BJ (cell line): ENCODE results near the gene HHLA2. TPM values are rescaled to one million over a fixed set of nuclear protein-coding genes. Genes with fewer than 3 reads are reported as not detected.

Experiments used
- CTCF ChIA-PET: fragments of 350-600 bp; formaldehyde crosslinking; extraction: SDS; loops from one replicate; lab custom pipeline; 2021; ENCODE audit warnings: antibody characterized with exemption, inconsistent platforms; lab: Yijun Ruan, JAX
- POLR2A ChIA-PET: fragments of 300-600 bp; sonication (Branson Sonifier 250); formaldehyde crosslinking; extraction: SDS; loops from one replicate; lab custom pipeline; 2021; ENCODE audit warnings: antibody characterized with exemption; lab: Charles Lee
- DNase-seq: peaks from one replicate; pipeline ENCODE4 v3.0.0-alpha.2; 2011; ENCODE audit warnings: low read depth
- H3K27me3 ChIP-seq: 2 replicates; pipeline ENCODE4 v1.6.0; 2011; ENCODE audit warnings: low read length; ENCODE audit not compliant: control insufficient read depth, insufficient read depth
- H3K36me3 ChIP-seq: 2 replicates; pipeline ENCODE4 v1.5.1; 2011; ENCODE audit warnings: low read length; ENCODE audit not compliant: control insufficient read depth, insufficient read depth
- H3K4me3 ChIP-seq: 2 replicates; pipeline ENCODE4 v1.5.1; 2011; ENCODE audit warnings: low read depth, mild to moderate bottlenecking, control low read depth, low read length
- CTCF ChIP-seq: IDR thresholded peaks from 2 replicates; pipeline ENCODE4 v1.5.1; 2011; ENCODE audit warnings: low read depth, mild to moderate bottlenecking, control low read depth, inconsistent platforms, low read length, moderate library complexity; ENCODE audit not compliant: insufficient read depth
- polyA plus RNA-seq: library from polyadenylated mRNA; depleted of rRNA; stranded (reverse); fragments of >200 nt; gene quantifications from 2 replicates; pipeline ENCODE4 v1.2.3, GENCODE V29; 2011

Gene HHLA2
- polyA plus RNA-seq, 1 experiment, result not detected

DNA sequence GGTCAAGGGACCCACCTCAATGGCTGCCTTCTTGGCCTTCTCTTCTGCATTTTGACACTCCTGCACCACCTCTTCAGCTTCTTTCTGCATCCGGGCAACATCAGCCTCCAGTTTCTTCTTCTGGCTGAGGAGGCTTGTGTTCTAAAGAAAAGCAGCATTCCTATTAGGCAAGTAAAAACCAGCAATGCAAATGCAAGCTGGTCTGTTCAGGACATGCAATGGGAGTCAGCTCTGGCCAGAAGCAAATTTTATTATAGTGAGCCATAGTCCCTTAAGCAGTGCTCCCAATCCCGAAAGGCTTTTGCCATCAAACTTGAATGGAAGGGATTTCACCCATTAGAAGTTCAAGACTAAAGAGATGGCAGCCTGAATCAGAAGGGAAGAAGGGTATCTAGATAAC lies 97.7 kb downstream of the HHLA2 start:
- no peak for DNase-seq
- POLR2A ChIA-PET, result no interaction called here
- CTCF ChIA-PET, result interaction anchor here (1.2 kb wide), 1 partner anchor 10 kb away, joined by 3 read pairs; no protein-coding TSS in a partner anchor
- no peak for TF ChIP-seq CTCF
- peaks cover 4% of the 10 kb centered on the region for H3K27me3 ChIP-seq
- no peaks in the 10 kb centered on the region for H3K36me3 ChIP-seq
- H3K4me3 ChIP-seq, result no peak overlapping the region

- ChIA-PET POLR2A (no interaction called here), CTCF (no interaction called here)
- no peak overlapping the region for H3K4me3 ChIP-seq
- H3K36me3 ChIP-seq, result no peaks in the 10 kb centered on the region
- peaks cover 4% of the 10 kb centered on the region for H3K27me3 ChIP-seq
- no peak for TF ChIP-seq CTCF
- DNase-seq, result no peak
These were observed 98.2 kb downstream of the HHLA2 start for GRCh38 chr3:108394563-108394962.

- peaks cover 3% of the 10 kb centered on the region for H3K27me3 ChIP-seq
- CTCF ChIA-PET, result no interaction called here
- POLR2A ChIA-PET, result no interaction called here
- no peak overlapping the region for H3K4me3 ChIP-seq
- H3K36me3 ChIP-seq, result no peaks in the 10 kb centered on the region
- no peak for DNase-seq
- no peak for TF ChIP-seq CTCF
These were observed 100.0 kb downstream of the HHLA2 start for GRCh38 chr3:108396336-108396735.

- CTCF ChIA-PET, result interaction anchor here (1.0 to 1.8 kb wide), 2 partner anchors 18 to 160 kb away, joined by 3 read pairs; no protein-coding TSS in a partner anchor
- no peak for TF ChIP-seq CTCF
- POLR2A ChIA-PET, result no interaction called here
- DNase-seq, result no peak
- Histone ChIP-seq H3K4me3 (no peak overlapping the region), H3K36me3 (no peaks in the 10 kb centered on the region), H3K27me3 (no peaks in the 10 kb centered on the region)
These were observed 102.2 kb downstream of the HHLA2 start for GRCh38 chr3:108398510-108398909.

DNA sequence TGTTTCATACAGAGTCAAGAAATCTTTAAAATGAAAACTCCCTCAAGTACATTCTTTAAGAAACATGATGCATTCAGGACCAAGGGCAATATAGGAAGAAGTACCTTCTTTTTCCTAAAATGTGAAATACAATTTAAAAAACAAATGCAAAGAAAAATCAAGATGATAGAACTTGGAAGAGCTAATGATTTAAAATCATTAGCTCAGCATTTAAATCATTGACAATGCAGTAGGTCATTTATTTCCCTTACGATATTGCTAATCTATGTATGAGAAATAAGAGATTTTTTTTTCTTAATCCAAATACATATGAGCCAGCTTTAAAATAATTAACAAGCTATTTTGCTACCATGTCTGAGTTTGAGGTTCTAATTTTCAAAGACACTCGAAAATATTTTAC lies 105.5 kb downstream of the HHLA2 start:
- no peak overlapping the region for H3K4me3 ChIP-seq
- POLR2A ChIA-PET, result no interaction called here
- H3K36me3 ChIP-seq, result no peaks in the 10 kb centered on the region
- TF ChIP-seq CTCF, result no peak
- CTCF ChIA-PET, result interaction anchor here (1.1 kb wide), 1 partner anchor 464 kb away, joined by 3 read pairs; no protein-coding TSS in a partner anchor
- no peaks in the 10 kb centered on the region for H3K27me3 ChIP-seq
- DNase-seq, result no peak
